SK-N-MC (cell line): ENCODE results near the gene NTNG1.

Source experiments
- DNase-seq: peaks from one replicate; pipeline ENCODE4 v3.0.0-alpha.2; 2011; ENCODE audit warnings: low read depth, low spot score
- H3K27ac ChIP-seq: fragments of 200-600 bp; sonication (generic); 2 replicates; pipeline ENCODE4 v1.5.1; 2016; ENCODE audit warnings: mixed run types
- H3K36me3 ChIP-seq: fragments of 200-600 bp; sonication (generic); 2 replicates; pipeline ENCODE4 v1.6.1; 2017; ENCODE audit warnings: antibody characterized with exemption, low read length, mixed read lengths; ENCODE audit not compliant: insufficient read depth
- H3K4me3 ChIP-seq: fragments of 200-600 bp; sonication (generic); 2 replicates; pipeline ENCODE4 v1.5.1; 2016
- H3K9ac ChIP-seq: fragments of 200-600 bp; sonication (generic); 2 replicates; pipeline ENCODE4 v1.8.0; 2017; ENCODE audit warnings: mixed run types, mixed read lengths; ENCODE audit not compliant: insufficient read length
- H3K9me3 ChIP-seq: fragments of 200-600 bp; sonication (generic); 2 replicates; pipeline ENCODE4 v1.6.1; 2017; ENCODE audit warnings: low read depth, mild to moderate bottlenecking, antibody characterized with exemption, low read length, moderate library complexity, mixed read lengths
- EZH2 ChIP-seq: fragments of 200-600 bp; sonication (generic); IDR thresholded peaks from one replicate; pipeline ENCODE4 v1.6.1; 2017; ENCODE audit warnings: antibody characterized with exemption
- FOXP2 ChIP-seq: optimal IDR thresholded peaks from 2 replicates; pipeline ENCODE3; 2011; ENCODE audit warnings: mild to moderate bottlenecking, moderate library complexity; ENCODE audit not compliant: insufficient read depth; ENCODE audit errors: extremely low read length, control extremely low read depth
- POLR2AphosphoS5 ChIP-seq: IDR thresholded peaks from 2 replicates; pipeline ENCODE4 v1.6.1; 2012; ENCODE audit warnings: mild to moderate bottlenecking, low read depth, low read length, borderline replicate concordance

NTNG1 gene

DNA sequence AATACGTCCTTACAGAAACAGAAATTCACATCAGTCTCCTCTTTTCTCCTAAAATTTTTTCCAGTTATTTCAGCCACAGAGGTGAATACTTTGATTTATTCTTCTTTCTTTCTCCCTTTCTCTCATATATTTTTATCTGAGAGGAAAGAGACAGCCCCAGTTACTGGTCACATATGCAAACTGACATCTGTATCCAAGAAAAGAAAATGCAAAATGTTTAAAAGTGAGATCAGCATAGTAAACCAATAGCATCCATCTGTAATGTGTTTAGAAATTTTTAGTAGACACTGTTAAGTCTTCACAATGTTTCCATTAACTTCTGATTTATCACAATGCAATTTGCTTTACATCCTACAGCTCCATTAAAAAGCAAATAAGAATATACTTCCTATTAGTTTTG, 53.5 kb downstream of the NTNG1 start:
- Histone ChIP-seq H3K9me3 (no peaks in the 10 kb centered on the region), H3K4me3 (no peak overlapping the region), H3K36me3 (peaks cover 5% of the 10 kb centered on the region; the same call in 1 of the 2 replicates), H3K27ac (peak overlapping the region; percentile 17; the same call in 1 of the 2 replicates), H3K9ac (no peak overlapping the region)
- TF ChIP-seq FOXP2 = no peak
- TF ChIP-seq EZH2 = no peak
- TF ChIP-seq POLR2AphosphoS5 = no peak
- DNase-seq = no peak

DNA sequence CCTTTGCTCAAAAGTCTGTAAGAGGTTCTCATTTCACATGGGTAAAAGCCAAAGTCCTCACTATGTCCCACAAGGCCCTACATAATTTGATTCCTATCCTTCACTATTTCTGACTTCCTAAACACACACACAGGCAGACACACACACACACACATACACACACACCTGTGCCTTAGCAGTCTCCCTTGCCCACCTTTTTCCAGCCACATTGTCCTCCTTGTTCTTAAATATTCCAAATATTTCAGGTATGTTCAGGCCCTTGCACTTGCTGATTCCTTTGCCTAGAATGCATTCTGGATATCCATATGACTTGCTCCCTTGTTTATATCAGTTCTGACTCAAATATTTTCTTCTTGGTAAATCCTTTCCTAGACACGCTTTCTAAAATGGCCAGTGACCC, 54.6 kb downstream of the NTNG1 start:
- H3K4me3 ChIP-seq = no peak overlapping the region
- no peaks in the 10 kb centered on the region for H3K36me3 ChIP-seq
- H3K27ac ChIP-seq = no peak overlapping the region
- no peaks in the 10 kb centered on the region for H3K9me3 ChIP-seq
- TF ChIP-seq EZH2 = no peak
- DNase-seq = no peak
- H3K9ac ChIP-seq = no peak overlapping the region

GRCh38 chr1:107196973-107197562, 56.2 kb downstream of the NTNG1 start:
- no peak overlapping the region for H3K9ac ChIP-seq
- no peak overlapping the region for H3K27ac ChIP-seq
- peaks cover 4% of the 10 kb centered on the region; the same call in 1 of the 2 replicates for H3K9me3 ChIP-seq
- no peak for DNase-seq
- TF ChIP-seq POLR2AphosphoS5 (no peak), EZH2 (no peak), FOXP2 (no peak)
- peaks cover 9% of the 10 kb centered on the region for H3K36me3 ChIP-seq
- H3K4me3 ChIP-seq = no peak overlapping the region

DNA sequence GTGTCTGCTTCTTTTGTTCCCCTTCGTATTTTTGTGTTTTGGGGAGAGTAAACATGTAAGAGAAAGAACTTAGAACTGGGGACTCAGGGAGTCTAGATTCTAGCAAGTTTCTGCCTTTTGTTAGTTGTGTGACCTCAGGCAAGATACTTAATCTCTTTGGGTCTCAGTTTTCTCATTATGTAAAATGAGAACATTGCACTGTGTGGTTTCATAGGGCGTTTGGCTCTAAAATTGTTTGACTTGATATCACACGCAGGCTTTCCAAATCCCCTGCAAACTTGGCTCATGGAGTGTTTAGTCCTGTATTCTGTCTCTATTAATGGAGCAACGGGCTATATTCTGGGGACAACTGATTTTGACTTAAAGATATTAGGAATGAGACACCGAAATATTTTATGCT, 57.7 kb downstream of the NTNG1 start:
- DNase-seq = peak; percentile 59

GRCh38 chr1:107200631-107201030, 59.8 kb downstream of the NTNG1 start:
- peaks cover 17% of the 10 kb centered on the region for H3K36me3 ChIP-seq
- peaks cover 4% of the 10 kb centered on the region; the same call in 1 of the 2 replicates for H3K9me3 ChIP-seq
- TF ChIP-seq POLR2AphosphoS5 (no peak), EZH2 (no peak), FOXP2 (no peak)
- H3K27ac ChIP-seq = peak overlapping the region; percentile 95
- H3K9ac ChIP-seq = no peak overlapping the region
- no peak for DNase-seq
- no peak overlapping the region for H3K4me3 ChIP-seq

More for the DNA sequence above, 57.7 kb downstream of the NTNG1 start:
- H3K9me3 ChIP-seq = peaks cover 4% of the 10 kb centered on the region; the same call in 1 of the 2 replicates
- TF ChIP-seq POLR2AphosphoS5 (0 out of 2 replicates have a peak, but pooled peaks have one; percentile 46), EZH2 (no peak), FOXP2 (no peak)
- H3K36me3 ChIP-seq = peaks cover 16% of the 10 kb centered on the region
- peak overlapping the region; percentile 95 for H3K27ac ChIP-seq
- peak overlapping the region; percentile 72 for H3K4me3 ChIP-seq
- H3K9ac ChIP-seq = peak overlapping the region; percentile 70

DNA sequence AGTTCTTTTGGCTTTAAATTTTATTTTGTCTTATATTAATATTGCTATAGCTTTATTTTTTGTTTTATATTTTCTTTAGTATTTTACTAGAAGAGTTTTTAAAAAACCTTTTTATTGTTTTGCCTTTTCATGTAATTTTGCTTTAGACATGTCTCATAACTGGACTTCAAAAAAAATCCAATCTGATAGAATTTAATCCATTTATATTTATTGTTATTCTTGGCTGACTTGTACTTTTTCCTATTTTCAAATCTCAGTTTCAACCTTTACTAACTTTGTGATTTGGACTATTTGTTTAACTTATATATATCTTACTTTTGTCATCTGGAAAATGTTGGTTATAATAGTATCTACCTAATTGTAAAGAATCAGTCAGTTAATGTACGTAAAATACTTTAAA, 61.2 kb downstream of the NTNG1 start:
- peaks cover 4% of the 10 kb centered on the region; the same call in 1 of the 2 replicates for H3K9me3 ChIP-seq
- H3K4me3 ChIP-seq = no peak overlapping the region
- no peak overlapping the region for H3K27ac ChIP-seq
- no peak overlapping the region for H3K9ac ChIP-seq
- DNase-seq = no peak
- TF ChIP-seq FOXP2 (no peak), EZH2 (no peak)
- H3K36me3 ChIP-seq = peaks cover 21% of the 10 kb centered on the region

- DNase-seq = no peak
- H3K9ac ChIP-seq = no peak overlapping the region
- peaks cover 9% of the 10 kb centered on the region; the same call in 1 of the 2 replicates for H3K36me3 ChIP-seq
- H3K27ac ChIP-seq = peak overlapping the region; percentile 74
- peaks cover 3% of the 10 kb centered on the region; the same call in 1 of the 2 replicates for H3K9me3 ChIP-seq
- peak overlapping the region; percentile 2; the same call in 1 of the 2 replicates for H3K4me3 ChIP-seq
- TF ChIP-seq POLR2AphosphoS5 (no peak), FOXP2 (no peak), EZH2 (no peak)
These were observed 72.4 kb downstream of the NTNG1 start for GRCh38 chr1:107213225-107213624.

- Histone ChIP-seq H3K36me3 (peaks cover 5% of the 10 kb centered on the region), H3K9ac (no peak overlapping the region), H3K4me3 (no peak overlapping the region), H3K27ac (no peak overlapping the region), H3K9me3 (peaks cover 3% of the 10 kb centered on the region; the same call in 1 of the 2 replicates)
- TF ChIP-seq POLR2AphosphoS5 = no peak
- TF ChIP-seq FOXP2 = no peak
- no peak for DNase-seq
These were observed 79.2 kb downstream of the NTNG1 start for GRCh38 chr1:107220036-107220435.

- H3K36me3 ChIP-seq = no peaks in the 10 kb centered on the region
- DNase-seq = no peak
- peak overlapping the region; percentile 89 for H3K27ac ChIP-seq
These were observed 84.9 kb downstream of the NTNG1 start for GRCh38 chr1:107225706-107226105.

More at GRCh38 chr1:107225706-107226105, 84.9 kb downstream of the NTNG1 start:
- H3K9me3 ChIP-seq = no peaks in the 10 kb centered on the region
- H3K4me3 ChIP-seq = peak overlapping the region; percentile 63
- H3K9ac ChIP-seq = no peak overlapping the region
- TF ChIP-seq POLR2AphosphoS5 (no peak), FOXP2 (no peak), EZH2 (no peak)
